Renal cortex interstitium (tissue), 11 donors: ENCODE data around the gene CEMIP. TPM values are rescaled to one million over a fixed set of nuclear protein-coding genes. Genes with fewer than 3 reads are reported as not detected.

Experiments used
- DNase-seq, 11 donors: peaks; one replicate each; pipeline ENCODE4 v3.0.0-alpha.2; 2013; ENCODE audit warnings: low read depth in 9 of 11, low spot score in 4 of 11; ENCODE audit errors: extremely low read depth in 1 of 11
- polyA plus RNA-seq, 3 donors: library from polyadenylated mRNA; unstranded; fragments of 120-200 nt; gene quantifications; one replicate each; pipeline ENCODE4 v1.2.1, GENCODE V29; 2013; ENCODE audit not compliant: insufficient read length in 3 of 3

CEMIP gene
- polyA plus RNA-seq, 3 donors = 3.5 to 5.4 (median 5.3) TPM

DNA sequence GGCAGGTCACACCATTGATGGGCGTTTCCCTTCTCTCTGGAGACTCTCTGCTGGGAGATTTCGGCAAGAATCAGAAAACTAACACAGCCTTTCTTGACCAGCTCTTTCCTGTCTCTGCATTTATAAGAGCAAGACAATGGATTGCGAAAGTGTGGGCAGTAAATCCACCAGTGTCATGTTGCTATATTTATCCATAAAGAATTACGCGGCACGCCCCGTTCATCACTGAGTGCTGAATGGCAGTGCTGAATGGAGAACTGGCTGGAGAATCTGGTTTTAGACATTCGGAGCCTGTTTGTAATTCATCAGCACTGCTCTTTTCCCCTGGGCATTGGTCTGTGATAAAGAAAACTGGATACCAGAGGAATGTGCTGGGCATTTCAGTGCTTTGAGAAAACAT lies 2.0 kb upstream of the CEMIP start:
- no peak for DNase-seq

DNA sequence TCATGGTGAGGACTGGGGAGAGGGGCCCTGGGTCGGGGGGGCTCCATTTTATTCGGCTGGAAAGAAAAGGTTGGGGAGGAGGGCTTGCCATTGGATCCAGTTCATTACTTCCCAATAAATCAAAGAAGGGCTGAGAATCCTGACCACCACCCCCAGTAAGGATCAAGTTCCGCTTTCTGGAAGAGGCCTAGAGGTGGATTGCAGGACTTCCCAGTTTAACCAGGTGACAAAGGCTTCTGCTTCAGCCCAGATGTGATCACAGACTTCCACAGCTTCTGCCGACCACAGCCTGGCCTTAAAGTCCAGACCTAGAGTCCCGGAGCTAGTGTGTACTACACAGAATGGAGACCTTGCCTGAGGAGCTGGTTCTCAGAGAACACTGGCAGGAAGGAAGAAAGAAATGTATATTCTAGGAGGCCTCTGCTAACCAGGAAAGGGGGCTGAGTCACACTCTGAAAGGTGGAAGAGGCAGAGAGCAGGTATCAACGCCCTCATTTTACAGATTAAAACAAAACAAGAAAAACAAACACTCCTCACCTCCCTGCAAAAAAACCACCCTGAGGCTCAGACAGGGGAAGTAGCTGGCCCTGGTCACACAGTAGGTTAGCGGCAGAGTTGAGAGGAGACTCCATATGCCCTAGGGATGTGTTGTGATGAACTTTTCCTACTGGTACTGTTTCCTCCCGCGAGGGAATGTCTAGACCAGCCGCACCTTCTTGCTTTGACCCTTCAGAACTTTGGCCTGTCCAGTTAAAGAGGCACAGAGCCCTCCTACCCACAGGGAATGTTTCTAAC lies 1.1 kb upstream of the CEMIP start:
- DNase-seq = no peak

- DNase-seq = no peak
These were observed 578 bp upstream of the CEMIP start for GRCh38 chr15:80778621-80778963.

- DNase-seq = no peak
These were observed 667 bp downstream of the CEMIP start for GRCh38 chr15:80779658-80780415.

DNA sequence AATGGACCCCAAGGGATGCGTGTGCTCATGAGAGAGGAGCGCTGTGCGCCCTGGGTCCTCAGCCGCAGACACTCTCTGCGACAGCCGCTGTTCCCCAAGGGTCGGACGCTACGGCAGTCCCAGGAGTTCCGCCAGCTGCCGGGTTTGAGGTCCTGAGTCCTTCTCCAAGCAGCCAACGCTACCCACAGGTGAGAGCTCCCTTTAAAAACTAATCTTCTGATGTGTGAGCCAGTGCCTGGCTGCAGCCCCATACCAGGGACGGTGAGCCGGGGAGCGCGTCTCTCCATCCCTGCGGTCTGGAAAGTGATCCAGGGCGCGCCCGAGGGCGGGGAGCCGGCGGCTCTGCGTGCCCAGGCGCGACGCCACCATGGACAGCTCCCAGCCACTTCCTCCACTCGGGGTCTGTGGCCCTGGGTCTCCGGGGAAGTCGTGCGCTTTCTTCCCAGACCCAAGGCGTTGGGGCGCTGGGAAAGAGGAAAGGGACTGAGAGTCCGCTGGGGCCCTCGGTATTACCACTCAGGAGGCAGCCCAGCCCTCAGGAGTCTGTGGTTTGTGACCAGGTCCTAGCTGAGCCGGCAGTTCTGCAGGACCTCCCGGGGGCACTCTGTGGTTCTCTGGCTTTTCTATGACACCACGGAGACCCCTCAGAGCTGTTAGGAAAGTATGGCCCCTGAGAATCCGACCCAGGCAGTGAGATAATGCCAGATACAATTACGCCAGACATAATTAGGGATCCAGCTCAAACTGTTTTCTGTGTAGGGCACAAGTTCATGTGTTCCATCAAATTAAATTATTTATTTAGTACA lies 1.4 kb downstream of the CEMIP start:
- DNase-seq = peak in 10 of 11 donors; percentile 50 to 78 (median 69)

DNA sequence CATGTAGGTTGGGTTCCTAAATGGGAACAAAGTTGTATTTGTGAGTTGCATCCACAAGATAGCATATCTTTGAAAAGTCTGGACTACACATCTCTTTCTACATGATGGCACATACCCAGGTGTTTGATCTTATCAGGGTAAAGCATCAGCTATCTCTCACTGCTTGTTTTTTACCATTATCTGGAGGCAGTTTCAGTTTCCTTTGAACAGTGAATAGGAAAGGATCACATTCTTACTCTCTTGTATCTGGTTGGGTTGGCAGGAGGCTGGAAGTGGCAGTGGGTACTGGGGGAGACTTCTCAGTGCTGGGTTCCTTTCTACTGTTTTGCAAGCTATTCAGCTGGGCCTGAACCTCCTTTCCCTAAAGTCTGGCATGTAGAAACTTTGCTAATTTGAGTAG lies 4.1 kb downstream of the CEMIP start:
- DNase-seq = no peak

DNA sequence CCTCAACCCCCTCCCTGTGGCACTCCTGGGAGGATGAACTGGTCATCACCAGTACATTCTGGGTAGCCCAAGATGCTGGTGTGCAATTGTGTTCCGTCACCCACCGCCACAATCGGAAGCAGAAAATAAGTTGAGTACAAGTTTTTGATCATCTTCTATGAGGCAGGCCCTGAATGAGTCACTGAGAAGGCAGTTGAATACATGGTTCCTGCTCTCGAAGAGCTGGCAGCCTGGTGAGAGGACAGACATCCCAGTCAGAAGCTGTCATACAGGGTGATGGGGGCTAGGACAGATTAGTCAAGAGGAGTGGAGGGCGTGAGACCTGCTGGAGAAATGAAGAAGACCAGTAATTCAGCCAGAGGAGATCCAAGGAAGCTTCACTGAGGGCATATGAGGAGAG lies 6.2 kb downstream of the CEMIP start:
- DNase-seq = no peak

DNA sequence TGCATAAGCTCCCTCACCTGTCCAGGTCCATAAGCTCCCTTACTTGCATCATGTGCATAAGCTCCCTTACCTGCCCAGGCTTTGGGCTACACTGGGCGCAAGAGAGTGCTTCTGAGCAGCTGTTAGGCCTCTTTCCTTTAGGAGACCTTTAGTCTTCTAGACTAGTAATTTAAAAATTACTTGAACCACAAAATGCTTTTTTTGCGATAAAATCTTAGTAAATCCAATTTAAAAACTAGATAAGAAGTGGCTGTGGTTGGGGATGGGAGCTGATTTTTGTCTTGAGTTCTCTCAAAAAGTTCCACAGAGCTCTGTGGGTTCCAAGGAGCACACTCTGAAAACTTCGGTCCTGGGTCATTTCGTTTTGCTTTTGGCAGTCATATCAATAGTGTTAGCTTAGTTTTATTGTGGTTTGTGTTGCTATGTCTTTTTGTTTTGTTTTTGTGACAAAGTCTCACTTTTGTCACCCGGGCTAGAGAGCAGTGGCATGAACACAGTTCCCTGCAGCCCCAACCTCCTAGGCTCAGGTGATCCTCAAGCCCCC lies 6.7 kb downstream of the CEMIP start:
- DNase-seq = no peak

GRCh38 chr15:80787316-80787715 lies 8.1 kb downstream of the CEMIP start:
- no peak for DNase-seq

DNA sequence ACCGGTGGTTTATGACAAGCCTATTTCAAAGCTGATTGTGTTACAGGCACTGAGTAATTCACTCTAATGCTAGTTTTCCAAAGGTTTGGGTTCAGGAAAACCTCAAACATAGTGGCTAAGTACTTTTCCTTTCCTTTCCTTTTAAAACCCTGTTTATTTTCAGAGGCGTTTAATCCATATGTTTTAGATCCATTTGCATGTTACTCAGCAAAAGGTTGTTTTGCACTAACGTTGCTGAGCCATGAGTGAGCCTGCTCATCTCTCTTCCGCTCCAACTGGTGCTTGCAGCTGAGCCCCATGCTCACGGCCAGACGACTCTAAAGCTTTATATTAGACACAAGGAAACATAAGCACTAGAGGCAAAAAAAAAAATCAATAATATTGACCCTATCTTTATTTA lies 9.4 kb downstream of the CEMIP start:
- DNase-seq = no peak

GRCh38 chr15:80789296-80789695 lies 10.1 kb downstream of the CEMIP start:
- no peak for DNase-seq

DNA sequence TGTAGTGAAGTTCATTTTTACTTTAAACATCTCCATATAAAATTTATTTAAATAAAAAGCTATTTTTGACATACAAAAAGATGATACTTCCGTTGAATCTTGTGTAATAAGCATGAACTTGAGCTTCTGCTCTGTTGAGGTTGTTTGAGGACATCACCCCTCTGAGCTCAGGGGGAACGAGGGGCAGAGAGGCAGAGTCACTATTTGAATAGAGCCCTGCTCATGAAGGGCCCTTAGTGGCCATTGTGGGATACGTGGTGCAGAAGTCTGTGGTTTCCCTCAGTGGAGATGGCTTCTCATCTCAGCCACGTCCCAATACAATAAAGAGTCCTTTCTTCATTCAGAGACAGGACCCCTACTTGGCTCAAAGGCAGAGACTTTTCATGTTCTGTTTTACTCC lies 10.6 kb downstream of the CEMIP start:
- no peak for DNase-seq

GRCh38 chr15:80790236-80790635 lies 11.1 kb downstream of the CEMIP start:
- no peak for DNase-seq

GRCh38 chr15:80791004-80791403 lies 11.8 kb downstream of the CEMIP start:
- DNase-seq = no peak

DNA sequence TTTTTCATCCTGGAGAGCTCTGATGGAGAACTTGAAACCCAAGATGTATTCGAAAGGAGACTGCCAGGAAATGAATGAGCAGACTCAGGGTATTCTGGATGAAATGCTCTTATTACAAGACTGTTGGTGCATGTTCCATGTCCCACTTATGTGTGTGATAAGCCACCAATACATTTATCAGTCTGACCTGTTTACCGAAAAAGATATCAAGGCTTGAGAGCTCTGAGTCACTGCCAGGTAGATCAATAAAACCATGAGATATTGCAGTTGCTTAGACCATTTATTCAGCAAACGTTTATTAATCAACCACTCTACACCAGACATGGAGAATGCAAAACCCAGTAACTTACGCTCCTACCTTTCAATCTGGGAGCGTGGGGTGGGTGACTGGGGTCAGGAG lies 17.2 kb downstream of the CEMIP start:
- no peak for DNase-seq

DNA sequence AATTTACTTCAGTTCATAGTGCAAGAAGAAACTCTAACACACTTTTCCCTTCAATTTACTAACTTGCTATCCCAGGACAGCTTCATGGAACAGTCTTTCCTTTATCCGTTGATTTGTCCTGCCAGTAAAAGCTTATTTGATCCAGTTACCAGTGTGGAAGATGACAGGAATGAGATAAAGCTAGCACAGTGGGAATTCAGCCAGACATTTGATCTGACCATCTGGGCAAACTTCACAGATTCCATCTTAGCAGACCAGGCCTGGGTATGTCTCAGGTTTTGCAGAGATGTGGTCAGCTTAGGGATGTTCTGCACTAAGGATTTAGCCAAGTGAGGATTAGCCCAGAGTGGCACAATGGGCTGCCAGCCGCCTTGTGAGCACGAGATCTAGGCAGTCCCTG lies 19.7 kb downstream of the CEMIP start:
- no peak for DNase-seq

GRCh38 chr15:80800067-80800466 lies 20.9 kb downstream of the CEMIP start:
- no peak for DNase-seq

GRCh38 chr15:80801891-80802680 lies 22.9 kb downstream of the CEMIP start:
- DNase-seq = no peak
